Omental fat pad (tissue), 4 donors: ENCODE data around the gene VSIG10. TPM values are rescaled to one million over a fixed set of nuclear protein-coding genes. Genes with fewer than 3 reads are reported as not detected.

Experiments
- ATAC-seq: fragments of 150-250 bp; one replicate; pipeline ENCODE4 v1.9.1; 2016; ENCODE audit warnings: mild to moderate bottlenecking, moderate library complexity; ENCODE audit not compliant: low FRiP score
- DNase-seq: peaks from one replicate; pipeline ENCODE4 v3.0.0-alpha.2; 2019; ENCODE audit warnings: low spot score
- total RNA-seq, 4 donors: library from RNA; depleted of rRNA; stranded (reverse); fragments of >200 nt; gene quantifications; one replicate each; pipeline ENCODE4 v1.1.0, GENCODE V29; 2016
- TF ChIP-seq, protein P1 (sequence below), 3 donors: fragments of 450-650 bp; IDR thresholded peaks; one replicate each; pipeline ENCODE4 v1.5.1; 2016 to 2017; ENCODE audit warnings: antibody characterized with exemption in 3 of 3, mild to moderate bottlenecking in 3 of 3, moderate library complexity in 2 of 3

The VSIG10 gene
- total RNA-seq, 4 donors from 2014 or later = 16.2 to 73.9 (median 28.0) TPM

DNA sequence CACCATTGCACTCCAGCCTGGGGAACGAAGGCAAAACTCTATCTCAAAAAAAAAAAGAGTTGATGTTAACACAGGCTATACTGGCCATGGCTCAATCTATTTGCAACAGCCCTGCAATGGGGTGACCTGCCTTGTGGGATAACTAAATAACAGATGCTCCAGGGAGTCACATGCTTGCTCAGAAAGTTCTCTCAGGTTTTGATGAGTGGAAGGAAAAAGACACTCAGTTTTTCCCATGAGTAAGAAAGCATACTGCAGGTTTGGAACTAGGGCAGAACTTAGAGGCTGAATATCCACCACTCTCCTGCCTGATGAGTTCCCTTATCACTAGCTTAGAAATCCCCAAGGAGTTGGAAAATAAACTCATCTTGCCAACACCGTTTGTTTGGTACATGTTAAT, 59.7 kb downstream of the VSIG10 start:
- ATAC-seq (no peak), DNase-seq (no peak)
- TF ChIP-seq, protein P1, sequence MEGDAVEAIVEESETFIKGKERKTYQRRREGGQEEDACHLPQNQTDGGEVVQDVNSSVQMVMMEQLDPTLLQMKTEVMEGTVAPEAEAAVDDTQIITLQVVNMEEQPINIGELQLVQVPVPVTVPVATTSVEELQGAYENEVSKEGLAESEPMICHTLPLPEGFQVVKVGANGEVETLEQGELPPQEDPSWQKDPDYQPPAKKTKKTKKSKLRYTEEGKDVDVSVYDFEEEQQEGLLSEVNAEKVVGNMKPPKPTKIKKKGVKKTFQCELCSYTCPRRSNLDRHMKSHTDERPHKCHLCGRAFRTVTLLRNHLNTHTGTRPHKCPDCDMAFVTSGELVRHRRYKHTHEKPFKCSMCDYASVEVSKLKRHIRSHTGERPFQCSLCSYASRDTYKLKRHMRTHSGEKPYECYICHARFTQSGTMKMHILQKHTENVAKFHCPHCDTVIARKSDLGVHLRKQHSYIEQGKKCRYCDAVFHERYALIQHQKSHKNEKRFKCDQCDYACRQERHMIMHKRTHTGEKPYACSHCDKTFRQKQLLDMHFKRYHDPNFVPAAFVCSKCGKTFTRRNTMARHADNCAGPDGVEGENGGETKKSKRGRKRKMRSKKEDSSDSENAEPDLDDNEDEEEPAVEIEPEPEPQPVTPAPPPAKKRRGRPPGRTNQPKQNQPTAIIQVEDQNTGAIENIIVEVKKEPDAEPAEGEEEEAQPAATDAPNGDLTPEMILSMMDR (IDR thresholded peaks at IDR 0.05) = no peak

DNA sequence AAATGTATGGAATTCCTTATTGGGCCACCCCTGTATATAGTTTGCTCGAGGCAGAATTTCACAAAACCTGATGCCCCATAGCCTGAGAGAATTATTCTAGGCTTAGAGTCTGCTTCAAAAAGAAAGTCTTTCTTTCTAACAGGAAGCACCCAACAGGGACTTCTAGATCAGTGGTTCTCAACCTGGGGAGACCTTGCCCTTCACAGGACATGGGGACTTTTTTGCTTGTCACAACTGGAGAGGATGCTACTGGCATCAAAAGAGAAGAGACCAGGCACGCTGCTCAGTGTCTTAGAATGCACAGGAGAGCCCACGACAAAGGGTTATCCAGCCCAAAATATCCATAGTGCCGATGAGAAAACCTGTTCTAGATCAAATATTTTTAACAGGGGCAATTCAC, 61.7 kb downstream of the VSIG10 start:
- no peak for ATAC-seq
- no peak for DNase-seq
- TF ChIP-seq, protein P1 (IDR thresholded peaks at IDR 0.05) = no peak

DNA sequence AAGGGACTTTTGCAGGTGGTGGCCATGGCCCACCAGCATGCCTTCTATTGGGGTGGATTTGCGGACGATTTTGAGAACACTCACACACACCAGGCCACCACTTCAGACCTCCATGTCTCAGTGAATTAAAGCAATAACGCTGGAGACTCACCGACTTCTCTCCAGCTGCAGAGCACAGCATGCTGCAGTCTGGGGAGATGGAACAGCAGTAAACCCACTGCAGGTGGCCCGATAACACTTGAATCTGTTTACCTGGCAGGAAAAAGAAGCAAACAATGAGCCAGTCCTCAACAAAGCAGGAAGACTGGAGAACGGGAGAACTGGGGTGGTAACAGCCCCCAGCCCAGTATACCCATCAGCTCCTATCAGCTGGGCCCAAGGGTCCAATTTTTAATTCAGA, 65.7 kb downstream of the VSIG10 start:
- no peak for ATAC-seq
- DNase-seq = no peak
- TF ChIP-seq, protein P1 (IDR thresholded peaks at IDR 0.05) = no peak

DNA sequence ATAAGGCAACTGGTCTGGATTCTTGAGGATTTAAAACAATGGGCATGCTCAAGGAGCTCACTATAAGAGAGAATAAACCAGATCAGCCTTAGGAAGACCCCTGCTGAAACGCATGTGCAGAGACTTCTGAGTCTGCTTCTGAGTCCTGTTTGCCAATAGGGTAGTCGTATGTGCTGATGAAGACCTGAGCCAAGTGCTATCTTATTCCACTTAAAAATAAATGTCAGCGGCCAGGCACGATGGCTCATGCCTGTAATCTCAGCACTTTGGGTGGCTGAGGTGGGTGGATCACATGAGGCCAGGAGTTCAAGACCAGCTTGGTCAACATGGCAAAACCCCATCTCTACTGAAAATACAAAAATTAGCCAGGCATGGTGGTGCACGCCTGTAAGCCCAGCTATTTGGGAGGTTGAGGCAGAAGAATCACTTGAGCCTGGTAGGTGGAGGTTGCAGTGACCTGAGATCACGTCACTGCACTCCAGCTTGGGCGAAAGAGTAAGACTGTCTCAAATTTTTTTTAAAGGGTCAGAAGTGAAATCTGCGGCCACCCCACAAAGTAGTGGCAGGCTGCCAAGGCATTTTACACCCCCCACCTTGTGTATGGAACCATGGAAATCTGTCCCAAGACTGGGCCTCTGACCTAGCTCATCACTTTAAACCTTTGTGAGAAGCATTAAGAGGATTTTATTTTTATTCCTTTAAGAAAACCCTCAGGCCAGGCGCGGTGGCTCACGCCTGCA, 67.0 kb downstream of the VSIG10 start:
- ATAC-seq (no peak), DNase-seq (no peak)
- TF ChIP-seq, protein P1 (IDR thresholded peaks at IDR 0.05) = no peak

DNA sequence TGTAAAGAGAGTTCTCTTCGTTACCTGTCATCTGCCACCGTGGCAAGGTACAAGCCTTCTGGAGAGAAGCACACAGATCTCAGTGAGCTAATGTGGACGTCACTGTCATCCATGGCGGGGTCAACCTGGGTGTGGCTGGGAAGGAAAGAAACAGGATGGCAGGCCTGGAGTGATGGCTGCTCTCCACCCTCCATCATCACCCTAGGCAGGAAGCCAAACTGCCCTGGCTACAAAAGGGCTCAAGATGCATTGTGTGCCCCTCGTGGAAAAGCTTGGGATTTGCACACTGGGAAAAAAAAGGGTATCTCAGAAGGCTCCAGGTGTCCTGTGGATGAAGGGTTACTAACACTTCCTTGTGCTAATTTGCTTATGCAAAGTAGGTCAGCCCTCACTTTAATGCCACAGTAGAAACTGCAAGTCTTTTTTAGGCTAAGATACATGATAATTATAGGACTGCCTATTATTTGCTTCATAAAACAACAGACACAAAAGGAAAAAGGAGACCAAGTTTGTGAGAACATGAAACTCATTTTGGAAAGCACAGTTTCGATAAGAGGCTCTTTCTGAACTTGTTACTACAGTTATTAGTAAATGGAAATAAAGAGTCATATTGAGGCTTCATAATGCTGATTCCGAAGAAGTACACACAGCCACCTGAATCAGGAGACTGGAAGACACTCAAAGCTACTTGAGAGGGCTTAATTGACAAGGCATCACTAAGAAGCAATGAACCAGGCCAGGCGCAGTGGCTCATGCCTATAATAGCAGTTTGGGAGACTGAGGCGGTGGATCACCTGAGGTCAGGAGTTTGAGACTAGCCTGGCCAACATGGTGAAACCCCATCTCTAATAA, 68.4 kb downstream of the VSIG10 start:
- no peak for DNase-seq
- ATAC-seq = no peak
- TF ChIP-seq, protein P1 (IDR thresholded peaks at IDR 0.05) = no peak

DNA sequence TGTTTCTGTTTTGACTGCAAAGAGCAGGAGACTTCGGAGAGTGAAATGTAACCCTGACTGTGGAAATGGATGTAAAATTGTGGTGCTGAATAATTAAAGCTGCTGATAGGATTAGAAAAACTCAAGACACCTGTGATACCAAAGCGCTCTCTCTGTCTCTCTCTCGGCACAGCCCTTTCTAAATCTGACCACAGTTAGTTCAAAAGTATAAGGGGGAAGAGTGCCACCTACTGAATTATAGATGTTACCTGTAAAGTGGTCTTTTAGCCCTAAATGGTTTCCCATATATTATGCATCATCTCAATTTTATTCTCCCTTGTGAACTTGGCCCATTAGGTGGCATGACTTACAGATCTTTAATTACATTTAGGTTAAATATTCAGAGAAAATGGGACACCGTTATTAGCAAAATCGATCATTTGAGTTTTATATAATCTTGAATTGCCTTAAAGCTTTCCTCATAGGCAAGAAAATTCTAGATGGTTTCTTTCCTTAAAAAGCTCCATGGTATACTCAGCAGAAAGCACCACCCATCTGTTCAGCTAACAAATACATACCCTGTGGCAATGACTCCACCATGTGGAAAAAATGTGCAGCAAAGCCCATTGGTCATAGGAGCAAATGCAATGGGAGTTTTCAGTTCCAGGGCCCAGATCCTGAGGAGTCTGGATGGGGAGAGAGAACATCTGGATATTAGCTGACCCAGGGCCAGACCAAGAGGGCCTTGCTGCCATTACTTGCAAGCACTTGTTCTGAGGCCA, 69.2 kb downstream of the VSIG10 start:
- ATAC-seq = no peak
- TF ChIP-seq, protein P1 (IDR thresholded peaks at IDR 0.05) = no peak
- no peak for DNase-seq
